ENCODE results near the gene PPIL4. TPM values are rescaled to one million over a fixed set of nuclear protein-coding genes. Genes with fewer than 3 reads are reported as not detected.

The PPIL4 gene
- total RNA-seq, 1 donor from 2014 or later = 38.3 TPM

GRCh38 chr6:149483849-149484655, 61.8 kb downstream of the PPIL4 start:
- H3K27ac Mint-ChIP-seq = no peak overlapping the region
- no peaks in the 10 kb centered on the region for H3K36me3 Mint-ChIP-seq (ENCODE audit: insufficient read depth)
- peaks cover 15% of the 10 kb centered on the region for H3K27me3 Mint-ChIP-seq
- H3K9me3 Mint-ChIP-seq (ENCODE audit: low read depth) = no peaks in the 10 kb centered on the region
- no peak overlapping the region for H3K4me3 Mint-ChIP-seq (ENCODE audit: low read depth)
- TF ChIP-seq CTCF (IDR thresholded peaks at IDR 0.05; ENCODE audit: unreplicated experiment) = no peak
- H3K4me1 Mint-ChIP-seq (ENCODE audit: low read depth) = no peaks in the 10 kb centered on the region
- DNase-seq (ENCODE audit: low spot score, unreplicated experiment) = no peak

- Mint-ChIP-seq H3K36me3 (ENCODE audit: insufficient read depth) (no peaks in the 10 kb centered on the region), H3K27me3 (peaks cover 15% of the 10 kb centered on the region), H3K9me3 (ENCODE audit: low read depth) (no peaks in the 10 kb centered on the region), H3K4me3 (ENCODE audit: low read depth) (no peak overlapping the region), H3K4me1 (ENCODE audit: low read depth) (no peaks in the 10 kb centered on the region), H3K27ac (no peak overlapping the region)
- no peak for TF ChIP-seq CTCF (IDR thresholded peaks at IDR 0.05; ENCODE audit: unreplicated experiment)
- DNase-seq (ENCODE audit: low spot score, unreplicated experiment) = no peak
Observed at GRCh38 chr6:149483334-149483725, 62.5 kb downstream of the PPIL4 start.

- Mint-ChIP-seq H3K4me1 (ENCODE audit: low read depth) (no peaks in the 10 kb centered on the region), H3K27ac (no peak overlapping the region), H3K36me3 (ENCODE audit: insufficient read depth) (no peaks in the 10 kb centered on the region), H3K4me3 (ENCODE audit: low read depth) (no peak overlapping the region), H3K9me3 (ENCODE audit: low read depth) (no peaks in the 10 kb centered on the region), H3K27me3 (peaks cover 15% of the 10 kb centered on the region)
- no peak for DNase-seq (ENCODE audit: low spot score, unreplicated experiment)
- no peak for TF ChIP-seq CTCF (IDR thresholded peaks at IDR 0.05; ENCODE audit: unreplicated experiment)
Observed at GRCh38 chr6:149482545-149483333, 63.1 kb downstream of the PPIL4 start.

- no peak for DNase-seq (ENCODE audit: low spot score, unreplicated experiment)
- no peak overlapping the region for H3K27ac Mint-ChIP-seq
- peaks cover 15% of the 10 kb centered on the region for H3K27me3 Mint-ChIP-seq
- no peaks in the 10 kb centered on the region for H3K4me1 Mint-ChIP-seq (ENCODE audit: low read depth)
- H3K4me3 Mint-ChIP-seq (ENCODE audit: low read depth) = no peak overlapping the region
- no peak for TF ChIP-seq CTCF (IDR thresholded peaks at IDR 0.05; ENCODE audit: unreplicated experiment)
- no peaks in the 10 kb centered on the region for H3K36me3 Mint-ChIP-seq (ENCODE audit: insufficient read depth)
- H3K9me3 Mint-ChIP-seq (ENCODE audit: low read depth) = no peaks in the 10 kb centered on the region
Observed at GRCh38 chr6:149480502-149481280, 65.2 kb downstream of the PPIL4 start.

All from progenitor cell of endocrine pancreas (in vitro differentiated cells).